ENCODE data around the gene SLC24A3.

SLC24A3 gene

GRCh38 chr20:19765266-19765665 lies 552.8 kb downstream of the SLC24A3 start:
- TF ChIP-seq CTCF (IDR thresholded peaks at IDR 0.05), result no peak
- no peak for TF ChIP-seq ZFX (IDR thresholded peaks at IDR 0.05; ENCODE audit: borderline replicate concordance)
- no peak overlapping the region for H3K27ac ChIP-seq

- no peak overlapping the region for H3K27ac ChIP-seq
- TF ChIP-seq ZFX (IDR thresholded peaks at IDR 0.05; ENCODE audit: borderline replicate concordance) (no peak), CTCF (IDR thresholded peaks at IDR 0.05) (no peak)
Measured at GRCh38 chr20:19765913-19766312, 553.5 kb downstream of the SLC24A3 start.

- no peak overlapping the region for H3K27ac ChIP-seq
- TF ChIP-seq CTCF (IDR thresholded peaks at IDR 0.05) (no peak), ZFX (IDR thresholded peaks at IDR 0.05; ENCODE audit: borderline replicate concordance) (no peak)
Measured at GRCh38 chr20:19767070-19767469, 554.6 kb downstream of the SLC24A3 start.

GRCh38 chr20:19768325-19768842 lies 555.9 kb downstream of the SLC24A3 start:
- no peak for TF ChIP-seq CTCF (IDR thresholded peaks at IDR 0.05)
- no peak for TF ChIP-seq ZFX (IDR thresholded peaks at IDR 0.05; ENCODE audit: borderline replicate concordance)
- H3K27ac ChIP-seq, result no peak overlapping the region

DNA sequence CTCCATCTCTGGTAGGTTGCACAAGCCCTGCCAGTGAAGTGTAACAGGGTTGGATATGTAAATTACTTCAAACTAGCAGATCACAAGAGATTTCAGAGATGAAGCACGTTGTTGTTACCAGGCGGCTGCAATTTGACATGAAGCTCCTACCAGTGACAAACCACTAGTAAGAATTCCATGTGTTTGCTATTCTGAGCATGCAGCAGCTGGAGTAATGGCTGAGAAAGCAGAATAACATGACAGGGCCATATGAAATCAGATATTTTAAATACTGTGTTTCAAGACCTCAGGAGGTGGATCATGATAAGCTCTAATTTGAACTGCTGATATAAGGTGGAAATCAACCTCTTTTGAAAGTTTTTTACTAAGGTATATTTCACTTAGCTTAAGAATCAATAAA lies 557.1 kb downstream of the SLC24A3 start:
- TF ChIP-seq ZFX (IDR thresholded peaks at IDR 0.05; ENCODE audit: borderline replicate concordance), result no peak
- TF ChIP-seq CTCF (IDR thresholded peaks at IDR 0.05), result no peak
- no peak overlapping the region for H3K27ac ChIP-seq

- no peak overlapping the region for H3K27ac ChIP-seq
- TF ChIP-seq CTCF (IDR thresholded peaks at IDR 0.05), result no peak
Measured at GRCh38 chr20:19770375-19770774, 557.9 kb downstream of the SLC24A3 start.

DNA sequence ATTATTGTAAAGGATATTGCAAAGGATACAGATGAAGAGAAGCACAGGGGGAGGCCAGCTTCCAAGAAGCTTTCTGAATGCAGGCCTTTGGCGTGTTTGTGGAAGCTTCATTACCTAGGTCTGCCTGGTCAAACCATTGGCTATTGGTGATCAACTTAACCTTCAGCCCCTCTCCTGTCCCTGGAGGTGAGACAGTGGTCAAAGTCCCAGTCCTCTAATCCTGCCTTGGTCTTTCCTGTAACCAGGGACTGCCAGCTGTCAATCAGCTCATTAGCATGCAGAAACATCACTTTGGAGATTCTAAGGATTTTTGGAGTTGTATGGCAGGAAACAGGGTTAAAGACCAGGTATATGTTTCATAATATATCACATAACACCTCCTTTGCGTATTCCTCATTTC lies 558.6 kb downstream of the SLC24A3 start:
- H3K27ac ChIP-seq, result no peak overlapping the region
- TF ChIP-seq ZFX (IDR thresholded peaks at IDR 0.05; ENCODE audit: borderline replicate concordance) (no peak), CTCF (IDR thresholded peaks at IDR 0.05) (no peak)
